Kidney (tissue), 14 donors: Measurements from ENCODE around the gene VSTM2L. TPM values are rescaled to one million over a fixed set of nuclear protein-coding genes. Genes with fewer than 3 reads are reported as not detected.

ENCODE experiments used
- DNase-seq, 5 donors: peaks; one replicate each; pipeline ENCODE4 v3.0.0-alpha.2; 2013 to 2020
- FAIRE-seq: peaks from 2 replicates; lab custom pipeline; 2012; peaks lifted over from hg19 to GRCh38; lab: Jason Lieb, UNC
- H3K27ac ChIP-seq, 2 donors: one replicate each; pipeline ENCODE4 v1.7.0; 2013; ENCODE audit warnings: low read depth in 2 of 2, low read length in 2 of 2, inconsistent platforms in 1 of 2
- H3K27me3 ChIP-seq: one replicate; pipeline ENCODE4 v1.7.1; 2013; ENCODE audit warnings: low read length, inconsistent platforms; ENCODE audit not compliant: control insufficient read depth, insufficient read depth
- H3K36me3 ChIP-seq, 3 donors: one replicate each; pipeline versions ENCODE4 v1.7.0 to v1.7.1; 2013; ENCODE audit warnings: low read length in 3 of 3, control low read depth in 1 of 3, inconsistent platforms in 1 of 3; ENCODE audit not compliant: insufficient read depth in 3 of 3, control insufficient read depth in 2 of 3
- H3K4me1 ChIP-seq, 3 donors: one replicate each; pipeline versions ENCODE4 v1.7.0 to v1.7.1; 2013; ENCODE audit warnings: low read length in 3 of 3, inconsistent platforms in 1 of 3, low read depth in 1 of 3; ENCODE audit not compliant: control insufficient read depth in 2 of 3, insufficient read depth in 2 of 3
- H3K4me3 ChIP-seq, 3 donors: one replicate each; pipeline versions ENCODE4 v1.7.0 to v1.8.1; 2013; ENCODE audit warnings: low read length in 3 of 3, control low read depth in 1 of 3, inconsistent platforms in 1 of 3
- H3K9ac ChIP-seq, 3 donors: one replicate each; pipeline versions ENCODE4 v1.7.0 to v1.7.1; 2013; ENCODE audit warnings: low read length in 3 of 3, control low read depth in 1 of 3, inconsistent platforms in 1 of 3
- H3K9me3 ChIP-seq, 3 donors: one replicate each; pipeline versions ENCODE4 v1.7.0 to v1.7.1; 2013; ENCODE audit warnings: low read length in 3 of 3, control low read depth in 1 of 3, inconsistent platforms in 1 of 3; ENCODE audit not compliant: control insufficient read depth in 2 of 3, insufficient read depth in 1 of 3
- intact Hi-C: fragments of 100-400 bp; cut with DNase I; formaldehyde crosslinking; loops from one replicate; pipeline ENCODE4 v1.11.1; 2022
- polyA plus RNA-seq: library from polyadenylated mRNA; stranded (reverse); fragments of 350-450 nt; fragmentation: Illumina TruSeq; extraction: RNeasy Lipid Tissue Mini Kit (QIAGEN cat#74804); gene quantifications from one replicate; pipeline ENCODE4 v1.2.3, GENCODE V29; 2014; ENCODE audit warnings: low read depth, low replicate concordance; ENCODE audit not compliant: insufficient read depth
- total RNA-seq: library from RNA; stranded (reverse); fragmentation: NEBNext Ultra II Directional; extraction: Animal tissue kit (Norgen Biotek cat#: 25700); gene quantifications from one replicate; pipeline ENCODE4 v1.2.1, GENCODE V29; 2021
- TF ChIP-seq, protein P1 (sequence below): IDR thresholded peaks from 3 replicates; pipeline ENCODE4 v1.5.1; 2012; ENCODE audit warnings: mild to moderate bottlenecking, moderate library complexity, borderline replicate concordance; ENCODE audit not compliant: insufficient read depth; ENCODE audit errors: extremely low read depth
- donor health status: control.
- donor health status: control.
- donor health status: control.
- donor health status: control.
- donor health status: control.
- donor health status: DM: yes; HTN: yes; CAD: no.
- donor health status: Normal renal cell carcinoma (clear cell type).

Gene VSTM2L
- total and polyA plus RNA-seq, 2 donors from 2014 or later, result 2.8 to 4.1 TPM

DNA sequence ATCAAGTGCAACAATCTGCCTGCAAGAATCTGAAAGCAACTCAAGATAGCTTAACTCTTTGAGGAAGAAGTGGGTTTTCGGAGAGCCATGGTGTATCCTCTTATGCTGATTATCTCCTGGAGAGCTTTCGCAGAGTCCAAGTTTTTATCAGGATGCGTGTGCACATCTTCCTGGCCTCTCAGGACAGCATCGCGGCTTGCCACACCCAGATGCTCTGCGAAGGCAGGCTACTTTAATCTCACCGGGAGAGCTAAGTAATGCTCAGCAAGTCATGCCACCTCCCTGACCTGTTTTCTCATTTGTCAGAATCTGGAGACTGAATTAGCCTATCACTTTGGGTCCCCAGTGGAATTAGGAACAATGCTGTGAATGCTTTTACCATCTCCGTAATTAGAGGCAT is 77.5 kb downstream of the VSTM2L start:
- no peak overlapping the region for H3K9ac ChIP-seq
- DNase-seq (no peak), FAIRE-seq (no peak)
- TF ChIP-seq, protein P1, sequence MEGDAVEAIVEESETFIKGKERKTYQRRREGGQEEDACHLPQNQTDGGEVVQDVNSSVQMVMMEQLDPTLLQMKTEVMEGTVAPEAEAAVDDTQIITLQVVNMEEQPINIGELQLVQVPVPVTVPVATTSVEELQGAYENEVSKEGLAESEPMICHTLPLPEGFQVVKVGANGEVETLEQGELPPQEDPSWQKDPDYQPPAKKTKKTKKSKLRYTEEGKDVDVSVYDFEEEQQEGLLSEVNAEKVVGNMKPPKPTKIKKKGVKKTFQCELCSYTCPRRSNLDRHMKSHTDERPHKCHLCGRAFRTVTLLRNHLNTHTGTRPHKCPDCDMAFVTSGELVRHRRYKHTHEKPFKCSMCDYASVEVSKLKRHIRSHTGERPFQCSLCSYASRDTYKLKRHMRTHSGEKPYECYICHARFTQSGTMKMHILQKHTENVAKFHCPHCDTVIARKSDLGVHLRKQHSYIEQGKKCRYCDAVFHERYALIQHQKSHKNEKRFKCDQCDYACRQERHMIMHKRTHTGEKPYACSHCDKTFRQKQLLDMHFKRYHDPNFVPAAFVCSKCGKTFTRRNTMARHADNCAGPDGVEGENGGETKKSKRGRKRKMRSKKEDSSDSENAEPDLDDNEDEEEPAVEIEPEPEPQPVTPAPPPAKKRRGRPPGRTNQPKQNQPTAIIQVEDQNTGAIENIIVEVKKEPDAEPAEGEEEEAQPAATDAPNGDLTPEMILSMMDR, result no peak
- no peak overlapping the region for H3K4me3 ChIP-seq
- no peaks in the 10 kb centered on the region for H3K27me3 ChIP-seq
- peaks cover 0 to 2% (median 0%) of the 10 kb centered on the region in 3 donors for H3K36me3 ChIP-seq
- peaks cover 0 to 5% (median 4%) of the 10 kb centered on the region in 3 donors for H3K4me1 ChIP-seq
- no peak overlapping the region for H3K27ac ChIP-seq
- intact Hi-C loops, result no loop called here
- no peaks in the 10 kb centered on the region for H3K9me3 ChIP-seq

DNA sequence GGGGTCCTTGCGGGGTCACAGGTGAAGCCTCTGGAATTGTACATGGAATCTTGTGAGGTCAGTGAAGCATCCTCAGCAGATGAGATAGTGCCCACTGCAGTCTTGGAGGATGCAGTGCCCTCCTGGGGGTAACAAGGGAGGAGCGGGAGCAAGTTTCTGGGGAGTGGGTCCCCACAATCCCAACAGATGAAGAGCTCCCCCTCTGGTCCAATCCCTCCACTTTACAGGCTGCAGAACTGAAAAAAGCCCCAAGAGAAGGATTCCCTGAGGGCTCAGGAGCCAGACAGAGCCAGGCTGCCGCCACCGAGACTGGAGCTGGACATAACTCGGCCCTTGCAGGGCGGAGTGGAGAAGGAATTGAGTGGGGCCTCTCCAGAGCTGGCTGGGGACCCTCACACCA is 77.9 kb downstream of the VSTM2L start:
- no peak overlapping the region for H3K27ac ChIP-seq
- H3K36me3 ChIP-seq, result peaks cover 0 to 2% (median 0%) of the 10 kb centered on the region in 3 donors
- H3K4me3 ChIP-seq, result no peak overlapping the region
- H3K27me3 ChIP-seq, result no peaks in the 10 kb centered on the region
- peaks cover 0 to 5% (median 4%) of the 10 kb centered on the region in 3 donors for H3K4me1 ChIP-seq
- TF ChIP-seq, protein P1, result no peak
- H3K9ac ChIP-seq, result no peak overlapping the region
- no peak for DNase-seq
- intact Hi-C loops, result no loop called here
- H3K9me3 ChIP-seq, result no peaks in the 10 kb centered on the region
- no peak for FAIRE-seq

DNA sequence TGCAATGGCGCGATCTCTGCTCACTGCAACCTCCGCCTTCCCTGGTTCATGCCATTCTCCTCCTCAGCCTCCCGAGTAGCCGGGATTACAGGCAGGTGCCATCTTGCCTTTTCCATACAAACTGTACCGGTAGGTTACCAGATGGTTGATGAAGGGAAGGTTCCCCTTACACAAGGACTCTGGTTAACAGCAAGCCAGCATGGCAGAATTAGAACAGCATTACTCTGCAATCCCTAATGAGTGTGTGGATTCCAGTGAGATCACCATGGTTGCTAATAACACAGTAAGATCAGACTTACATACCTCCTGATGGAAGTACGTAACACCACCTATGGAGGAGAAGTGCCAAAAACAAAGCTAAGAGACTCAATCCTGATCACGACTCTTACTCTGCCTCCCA is 78.6 kb downstream of the VSTM2L start:
- peaks cover 0 to 2% (median 0%) of the 10 kb centered on the region in 3 donors for H3K36me3 ChIP-seq
- no peak overlapping the region for H3K27ac ChIP-seq
- intact Hi-C loops, result no loop called here
- H3K4me3 ChIP-seq, result no peak overlapping the region
- FAIRE-seq (no peak), DNase-seq (no peak)
- H3K9me3 ChIP-seq, result no peaks in the 10 kb centered on the region
- peaks cover 0 to 7% (median 5%) of the 10 kb centered on the region in 3 donors for H3K4me1 ChIP-seq
- H3K27me3 ChIP-seq, result no peaks in the 10 kb centered on the region
- H3K9ac ChIP-seq, result no peak overlapping the region
- TF ChIP-seq, protein P1, result no peak

DNA sequence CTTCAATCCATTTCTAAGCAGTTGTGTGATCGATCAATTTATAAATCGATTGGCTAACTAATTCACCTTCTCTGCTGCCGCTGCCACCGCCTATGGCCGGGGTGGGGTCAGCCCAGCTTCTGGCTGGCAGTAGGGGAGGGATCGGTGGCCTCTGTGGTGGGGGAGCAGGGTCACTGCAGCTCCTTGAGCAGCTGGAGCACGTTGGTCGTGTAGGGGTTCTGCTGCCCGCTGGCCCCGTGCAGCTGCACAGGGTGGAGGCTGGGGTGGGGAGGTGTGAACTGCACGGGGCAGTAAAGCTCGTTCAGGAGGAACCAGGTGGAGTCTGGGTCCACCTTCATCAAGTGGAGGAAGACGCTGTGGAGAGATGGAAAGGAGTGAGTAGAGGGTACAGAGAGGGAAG is 80.4 kb downstream of the VSTM2L start:
- H3K36me3 ChIP-seq, result peaks cover 0 to 2% (median 0%) of the 10 kb centered on the region in 3 donors
- H3K4me3 ChIP-seq, result no peak overlapping the region
- no peak overlapping the region for H3K27ac ChIP-seq
- TF ChIP-seq, protein P1, result no peak
- intact Hi-C loops, result no loop called here
- no peak for DNase-seq
- no peaks in the 10 kb centered on the region for H3K9me3 ChIP-seq
- no peak overlapping the region for H3K9ac ChIP-seq
- H3K4me1 ChIP-seq, result peaks cover 0 to 11% (median 9%) of the 10 kb centered on the region in 3 donors
- FAIRE-seq, result no peak
- no peaks in the 10 kb centered on the region for H3K27me3 ChIP-seq
